ENCODE results near the gene RAB43.
"Not testable (repeated sequence)": the region's sequence is repeated elsewhere in the genome, so short reads cannot be mapped to it uniquely, and the experiment has no call there.

The RAB43 gene

GRCh38 chr3:129095285-129095684 is 26.3 kb downstream of the RAB43 start:
- no peak for DNase-seq (ENCODE audit: low read depth)

DNA sequence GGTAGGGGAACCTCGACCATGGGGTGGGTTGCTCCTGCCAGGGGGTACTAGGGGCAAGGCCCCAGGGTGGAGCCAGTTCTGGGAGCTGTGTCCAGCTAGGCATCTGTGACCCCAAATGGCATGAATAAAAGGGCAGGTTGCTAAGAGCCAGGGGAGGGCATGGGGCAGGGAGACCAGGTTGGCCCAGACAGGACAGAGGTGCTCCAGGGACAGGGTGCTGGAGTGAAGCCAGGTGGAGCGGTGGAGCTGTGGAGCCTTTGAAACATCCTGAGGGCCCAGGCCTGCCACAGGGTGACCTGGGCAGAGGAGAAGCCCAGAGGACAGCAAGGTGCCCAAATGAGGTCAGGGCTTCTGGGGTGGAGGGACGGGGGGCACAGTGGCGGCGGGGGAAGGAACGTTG is 33.3 kb downstream of the RAB43 start:
- not testable (repeated sequence) for DNase-seq (ENCODE audit: low read depth)

GRCh38 chr3:129087904-129088303 is 33.7 kb downstream of the RAB43 start:
- not testable (repeated sequence) for DNase-seq (ENCODE audit: low read depth)

- DNase-seq (ENCODE audit: low read depth) = no peak
These were observed 34.4 kb downstream of the RAB43 start for GRCh38 chr3:129087138-129087702.

GRCh38 chr3:129085818-129086217 is 35.8 kb downstream of the RAB43 start:
- DNase-seq (ENCODE audit: low read depth) = no peak

DNA sequence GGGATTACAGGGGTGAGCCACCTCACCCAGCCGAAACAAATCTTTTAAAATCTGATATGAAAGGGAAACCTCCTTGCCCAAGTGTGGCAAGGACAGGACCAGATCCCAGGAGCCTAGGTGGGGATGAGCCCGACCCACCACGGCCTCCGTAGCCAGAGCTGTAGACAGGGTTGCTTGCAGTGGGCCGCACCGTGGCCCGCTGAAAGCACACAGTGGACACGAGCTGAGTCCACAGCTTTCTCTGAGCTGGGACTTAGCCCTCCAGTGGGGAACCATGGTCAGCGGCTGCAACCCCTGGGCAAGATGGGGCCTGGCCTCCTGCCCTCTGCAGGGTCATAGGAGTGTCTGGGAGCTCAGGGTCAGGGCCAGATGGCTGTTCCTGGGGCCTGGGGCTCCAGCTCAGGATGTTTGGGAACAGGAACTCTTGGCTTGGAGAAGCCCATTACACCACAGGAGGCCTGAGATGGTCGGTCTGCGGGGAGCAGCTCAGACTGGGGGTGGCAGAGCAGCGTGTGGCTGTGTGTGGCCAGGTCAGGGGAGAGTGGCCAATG is 36.4 kb downstream of the RAB43 start:
- DNase-seq (ENCODE audit: low read depth) = no peak

GRCh38 chr3:129084501-129084900 is 37.1 kb downstream of the RAB43 start:
- DNase-seq (ENCODE audit: low read depth) = no peak

DNA sequence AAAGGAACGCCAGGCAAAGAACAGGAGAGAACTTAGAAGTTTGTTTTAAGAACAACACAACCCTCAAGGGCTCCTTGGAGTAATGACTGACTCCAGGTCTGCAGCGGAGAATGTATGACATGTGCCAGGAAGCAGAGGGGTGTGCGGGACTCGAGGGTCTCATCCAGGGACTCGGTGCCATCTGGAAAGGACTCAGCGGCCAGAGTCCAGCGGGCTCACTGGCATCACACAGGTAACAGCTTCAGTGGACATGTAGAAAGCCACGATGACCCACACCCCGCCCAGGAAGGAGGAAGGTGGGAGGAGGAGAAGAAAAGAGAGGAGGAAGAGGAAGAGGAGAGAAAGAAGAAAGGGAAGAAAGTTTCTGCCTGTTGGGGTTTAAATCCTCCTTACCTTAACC is 39.6 kb downstream of the RAB43 start:
- no peak for DNase-seq (ENCODE audit: low read depth)

DNA sequence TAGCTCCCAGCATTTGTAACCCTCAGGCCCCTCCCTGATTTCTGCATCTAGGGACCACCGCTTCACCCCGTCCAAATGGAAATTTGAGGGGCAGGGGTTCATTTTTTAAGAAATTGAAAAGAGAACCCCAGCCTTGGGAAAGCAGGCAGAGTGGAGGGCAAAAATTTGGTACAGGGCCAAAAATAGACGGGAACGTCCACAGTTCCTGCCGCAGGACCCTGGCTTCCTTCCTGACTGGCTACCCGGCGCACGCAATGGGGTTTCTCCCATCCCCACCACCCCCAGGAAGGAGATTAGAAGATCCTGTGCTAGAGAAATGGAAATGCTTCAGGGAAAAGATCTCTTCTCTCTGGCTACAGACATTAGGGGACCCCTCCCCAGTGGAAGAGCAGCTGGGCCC is 40.1 kb downstream of the RAB43 start:
- DNase-seq (ENCODE audit: low read depth) = no peak

- no peak for DNase-seq (ENCODE audit: low read depth)
These were observed 43.1 kb downstream of the RAB43 start for GRCh38 chr3:129078510-129078909.

- DNase-seq (ENCODE audit: low read depth) = no peak
These were observed 44.4 kb downstream of the RAB43 start for GRCh38 chr3:129077222-129077621.

DNA sequence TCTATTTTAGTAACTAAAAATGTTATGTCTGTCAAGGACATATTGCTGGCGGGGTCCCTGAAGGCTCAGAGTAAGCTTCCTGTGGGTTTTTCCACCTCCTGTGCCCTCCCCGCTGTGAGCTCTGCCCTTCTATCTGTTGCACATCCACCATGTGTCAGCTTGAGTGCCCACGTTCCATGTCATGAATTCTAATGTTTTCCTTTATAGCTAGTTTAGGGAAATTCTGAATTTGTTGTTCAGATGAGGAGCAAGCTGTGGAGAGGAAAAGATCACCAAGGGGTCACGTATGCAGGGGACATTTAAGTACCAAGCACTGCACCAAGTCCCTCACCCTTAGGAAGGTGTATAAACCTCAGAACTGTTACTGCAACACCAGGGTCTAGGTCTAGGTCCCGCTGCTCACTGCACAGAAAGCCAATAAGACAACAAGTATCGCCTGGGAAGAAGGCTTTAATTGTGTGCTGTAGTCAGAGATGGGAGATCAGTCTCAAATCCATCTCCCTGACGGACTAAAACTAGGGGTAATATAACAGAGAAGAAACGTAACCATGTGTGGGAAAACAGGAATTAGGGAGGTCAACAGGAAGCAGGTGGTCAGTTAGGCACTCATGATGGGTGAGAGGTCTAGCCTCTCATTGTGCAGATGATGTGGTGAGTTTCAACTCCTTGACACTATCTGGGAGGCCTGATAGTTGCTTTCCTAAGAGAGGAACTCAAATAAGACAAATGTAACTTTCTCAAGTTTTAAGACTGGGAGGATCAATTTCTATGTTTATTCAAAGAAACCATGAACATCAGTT is 51.3 kb downstream of the RAB43 start:
- no peak for DNase-seq (ENCODE audit: low read depth)

- not testable (repeated sequence) for DNase-seq (ENCODE audit: low read depth)
These were observed 52.1 kb downstream of the RAB43 start for GRCh38 chr3:129069313-129070085.

- DNase-seq (ENCODE audit: low read depth) = no peak
These were observed 53.2 kb downstream of the RAB43 start for GRCh38 chr3:129068291-129068886.

DNA sequence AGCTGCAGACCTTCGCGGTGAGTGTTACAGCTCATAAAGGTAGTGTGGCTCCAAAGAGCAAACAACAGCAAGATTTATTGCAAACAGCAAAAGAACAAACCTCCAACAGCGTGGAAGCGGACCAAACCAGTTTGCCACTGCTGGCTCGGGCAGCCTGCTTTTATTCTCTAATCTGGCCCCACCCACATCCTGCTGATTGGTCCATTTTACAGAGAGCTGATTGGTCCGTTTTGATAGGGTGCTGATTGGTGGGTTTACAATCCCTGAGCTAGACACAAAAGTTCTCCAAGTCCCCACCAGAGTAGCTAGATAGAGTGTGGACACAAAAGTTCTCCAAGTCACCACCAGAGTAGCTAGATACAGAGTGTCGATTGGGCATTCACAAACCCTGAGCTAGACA is 53.9 kb downstream of the RAB43 start:
- DNase-seq (ENCODE audit: low read depth) = not testable (repeated sequence)

GRCh38 chr3:129065720-129066073 is 55.9 kb downstream of the RAB43 start:
- DNase-seq (ENCODE audit: low read depth) = no peak

GRCh38 chr3:129065016-129065719 is 56.4 kb downstream of the RAB43 start:
- DNase-seq (ENCODE audit: low read depth) = no peak

DNA sequence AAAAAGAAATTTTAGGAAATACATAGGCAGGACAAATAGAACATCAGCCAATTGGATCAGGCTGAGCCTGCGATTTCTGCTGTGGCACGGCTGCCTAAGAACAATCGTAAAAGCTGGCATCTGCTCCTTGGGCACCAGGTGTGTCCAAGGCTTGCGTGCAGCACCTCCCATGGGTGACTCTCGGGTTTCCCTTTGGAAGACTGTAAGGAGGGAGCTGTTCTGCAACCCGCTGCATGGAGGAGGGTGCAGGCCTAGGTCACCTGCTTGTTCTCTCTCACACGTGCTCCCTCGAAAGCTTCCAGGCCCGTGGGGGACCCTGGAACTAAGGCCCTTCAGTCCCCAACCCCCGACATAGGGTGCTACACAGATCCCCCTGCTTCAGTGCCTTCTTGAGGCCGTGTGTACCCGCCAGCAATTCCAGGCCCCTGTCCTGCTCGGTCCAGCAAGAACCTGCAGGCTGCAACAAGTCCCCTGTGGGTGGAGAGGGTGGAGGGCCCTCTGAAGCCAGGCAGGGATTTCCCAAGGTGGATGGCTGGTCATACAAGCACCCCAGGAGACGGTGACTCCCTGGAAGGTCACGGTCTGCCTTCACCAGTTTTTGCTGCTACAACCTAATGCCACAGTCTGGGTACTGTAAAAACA is 57.6 kb downstream of the RAB43 start:
- no peak for DNase-seq (ENCODE audit: low read depth)

DNA sequence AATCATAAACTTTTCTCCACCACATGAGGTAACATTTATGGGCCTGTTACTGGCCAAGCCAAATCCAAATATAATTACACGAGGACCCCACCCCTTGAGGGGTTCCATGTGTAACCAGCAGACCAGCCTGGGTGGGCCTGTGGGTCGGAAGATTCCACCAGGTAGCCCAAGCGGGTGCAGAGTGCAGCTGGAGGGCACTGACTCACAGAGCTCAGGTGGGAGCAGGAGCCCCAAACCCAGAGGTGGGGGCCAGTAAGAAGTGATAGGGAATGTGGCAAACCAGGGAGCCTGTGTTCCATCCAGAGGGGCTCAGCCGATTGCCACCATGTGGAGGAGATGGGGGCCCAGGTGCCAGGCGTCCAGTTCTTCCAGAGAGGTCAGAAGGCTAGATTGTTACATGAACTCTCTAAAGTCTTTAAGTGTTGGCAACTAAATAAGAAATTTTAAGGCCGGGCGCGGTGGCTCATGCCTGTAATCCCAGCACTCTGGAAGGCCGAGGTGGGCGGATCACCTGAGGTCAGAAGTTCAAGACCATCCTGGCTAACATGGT is 58.4 kb downstream of the RAB43 start:
- no peak for DNase-seq (ENCODE audit: low read depth)

GRCh38 chr3:129061888-129062834 is 59.4 kb downstream of the RAB43 start:
- DNase-seq (ENCODE audit: low read depth) = no peak

Measured in activated T-helper 9 cell treated with anti-CD3 and anti-CD28 coated beads, Interleukin-2, amount 50 U/mL, for 16 hours (primary cell).